Gastrocnemius medialis (tissue), 4 donors: ENCODE results near the gene FOCAD.

Source experiments
- CTCF ChIP-seq, 5 experiments: fragments of 450-650 bp in 3 of 5; fragments of 200-600 bp in 2 of 5; sonication (generic) in 2 of 5; IDR thresholded peaks in 4 of 5; conservative IDR thresholded peaks in 1 of 5; 1 replicate in 4 of 5; 2 replicates in 1 of 5; pipeline ENCODE4 v1.5.1; 2016 to 2019; ENCODE audit warnings: antibody characterized with exemption in 5 of 5, mild to moderate bottlenecking in 3 of 5, moderate library complexity in 3 of 5
- POLR2A ChIP-seq, 2 donors: fragments of 450-650 bp; IDR thresholded peaks; one replicate each; pipeline ENCODE4 v1.6.1; 2017; ENCODE audit warnings: antibody characterized with exemption in 2 of 2, mild to moderate bottlenecking in 2 of 2, moderate library complexity in 2 of 2

- TF ChIP-seq CTCF (IDR thresholded peaks at IDR 0.05 in 4 of 5, conservative IDR thresholded peaks at IDR 0.05 in 1 of 5), result no peak
- TF ChIP-seq POLR2A (IDR thresholded peaks at IDR 0.05), result no peak
These were observed 246.8 kb downstream of the FOCAD start for GRCh38 chr9:20930836-20931235.
